NCI-H748 (cell line): ENCODE results near the gene MMADHC.

ENCODE experiments used
- DNase-seq: peaks from one replicate; lab custom pipeline; 2025; ENCODE audit not compliant: unreplicated experiment; lab: John Stamatoyannopoulos, UW

The MMADHC gene

DNA sequence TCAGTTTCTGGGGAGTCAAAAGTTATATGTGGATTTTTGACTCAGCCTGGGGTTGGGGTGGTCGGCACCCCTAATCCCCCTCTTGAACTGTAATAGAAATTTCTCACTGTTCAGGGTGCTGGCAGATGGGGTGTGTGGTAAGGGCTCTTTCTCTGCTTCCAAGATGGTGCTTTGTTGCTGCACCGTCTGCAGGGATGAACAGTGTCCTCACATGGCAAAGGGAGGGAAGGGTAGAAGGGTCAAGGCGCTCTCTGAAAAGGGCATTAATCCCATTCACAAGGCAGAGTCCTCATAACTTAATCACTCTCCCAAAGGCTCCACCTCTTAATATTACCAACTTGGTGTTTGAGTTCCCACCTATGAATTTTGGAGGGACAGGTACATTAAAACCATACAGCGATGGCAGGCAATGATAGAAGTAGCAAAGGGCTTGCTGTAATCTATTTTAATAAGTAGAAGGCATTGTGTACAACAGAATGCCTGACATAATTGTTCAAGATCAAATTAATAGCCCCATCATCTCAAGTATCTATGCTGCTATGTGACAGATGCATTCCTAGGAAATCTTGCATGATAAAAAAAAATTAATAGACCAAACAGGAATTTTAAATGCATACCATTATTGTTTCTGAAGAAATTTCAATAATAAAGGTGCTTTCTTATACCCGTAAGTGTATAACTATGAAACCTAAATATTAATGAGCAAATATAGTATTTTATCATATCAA is 28.1 kb downstream of the MMADHC start:
- peak; percentile 35 for DNase-seq

GRCh38 chr2:149556452-149556851 is 31.1 kb downstream of the MMADHC start:
- DNase-seq, result no peak

DNA sequence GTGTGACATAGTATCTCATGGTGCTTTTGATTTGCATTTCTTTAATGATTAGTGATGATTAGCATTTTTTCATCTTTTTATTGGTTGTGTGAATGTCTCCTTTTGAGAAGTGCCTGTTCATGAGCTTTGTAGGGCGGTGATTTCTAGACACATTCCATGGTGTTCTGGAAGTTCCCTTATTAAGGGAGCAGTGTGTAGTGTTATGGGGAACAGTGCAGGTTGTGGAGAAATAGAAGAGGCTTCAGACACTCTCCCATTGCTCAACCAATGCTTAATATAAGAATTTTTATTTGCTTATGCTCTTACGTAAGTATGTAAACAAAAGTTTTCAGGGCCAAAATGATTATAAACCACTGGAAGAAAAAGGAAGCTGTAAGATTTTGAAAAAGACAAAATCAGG is 34.7 kb downstream of the MMADHC start:
- DNase-seq, result no peak

DNA sequence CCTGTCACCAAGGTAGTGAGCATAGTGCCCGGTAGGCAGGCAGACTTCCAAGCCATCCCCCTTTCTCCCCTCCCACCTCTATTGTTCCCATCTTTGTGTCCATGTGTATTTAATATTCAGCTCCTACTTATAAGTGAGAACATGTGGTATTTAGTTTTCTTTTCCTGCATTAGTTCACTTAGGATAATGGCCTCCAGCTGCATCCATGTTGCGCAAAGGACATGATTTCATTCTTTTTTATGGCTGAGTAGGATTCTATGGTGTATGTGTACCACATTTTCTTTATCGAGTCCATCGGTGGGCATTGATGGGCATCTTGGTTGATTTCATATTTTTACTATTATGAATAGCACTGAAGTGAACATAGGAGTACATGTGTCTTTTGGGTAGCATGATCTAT is 35.3 kb downstream of the MMADHC start:
- DNase-seq, result no peak

GRCh38 chr2:149544692-149545091 is 42.9 kb downstream of the MMADHC start:
- no peak for DNase-seq

GRCh38 chr2:149543845-149544244 is 43.7 kb downstream of the MMADHC start:
- no peak for DNase-seq

- no peak for DNase-seq
Observed at GRCh38 chr2:149540138-149540537, 47.4 kb downstream of the MMADHC start.

GRCh38 chr2:149538138-149538833 is 49.3 kb downstream of the MMADHC start:
- no peak for DNase-seq

DNA sequence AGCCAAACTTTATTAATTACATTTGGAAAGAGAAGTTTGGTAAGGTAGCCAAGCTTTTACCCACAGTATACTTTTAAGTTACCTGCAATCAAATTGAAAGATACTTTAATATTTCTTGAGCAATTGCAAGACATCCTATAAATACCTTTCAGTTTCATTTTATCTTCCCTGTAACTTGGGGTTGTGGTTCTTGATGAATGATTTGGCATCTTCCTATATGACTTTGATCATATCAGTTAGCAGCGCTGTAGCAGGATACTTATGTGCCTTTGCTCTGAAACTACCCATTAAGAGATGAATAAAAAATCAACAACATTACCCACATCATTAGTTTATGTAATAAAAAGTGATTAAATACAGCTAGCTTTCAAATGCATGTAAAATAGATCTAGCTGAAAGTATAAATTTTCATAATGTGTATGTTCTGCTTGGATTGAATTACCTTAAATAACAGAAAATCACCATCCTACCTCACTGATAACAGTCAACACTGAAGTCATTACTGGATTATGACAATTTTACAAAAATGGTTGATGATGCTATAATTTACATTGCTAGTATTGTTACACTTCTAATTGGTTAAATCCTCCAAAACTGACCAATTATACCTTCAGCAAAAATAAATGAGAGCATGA is 50.4 kb downstream of the MMADHC start:
- no peak for DNase-seq

- DNase-seq, result no peak
Observed at GRCh38 chr2:149536649-149537048, 50.9 kb downstream of the MMADHC start.

DNA sequence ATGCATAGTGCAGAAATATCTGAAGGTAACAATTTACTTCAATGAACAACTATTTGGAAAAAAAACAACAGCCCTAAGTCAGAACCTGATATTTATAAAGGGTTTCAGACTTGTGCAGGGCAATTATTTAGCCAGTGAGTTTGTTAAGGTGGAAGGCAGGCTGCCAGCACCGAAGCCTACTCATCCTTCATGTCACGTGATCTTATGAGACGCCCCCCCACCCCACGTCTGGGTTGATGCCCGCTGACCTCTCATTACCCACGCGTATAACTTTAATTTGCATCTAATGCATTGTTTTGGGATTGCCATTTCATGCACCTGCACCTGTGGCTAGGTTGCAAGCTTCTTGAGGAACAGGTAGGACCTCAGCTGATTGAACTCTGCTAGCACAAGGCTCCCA is 52.9 kb downstream of the MMADHC start:
- DNase-seq, result no peak

DNA sequence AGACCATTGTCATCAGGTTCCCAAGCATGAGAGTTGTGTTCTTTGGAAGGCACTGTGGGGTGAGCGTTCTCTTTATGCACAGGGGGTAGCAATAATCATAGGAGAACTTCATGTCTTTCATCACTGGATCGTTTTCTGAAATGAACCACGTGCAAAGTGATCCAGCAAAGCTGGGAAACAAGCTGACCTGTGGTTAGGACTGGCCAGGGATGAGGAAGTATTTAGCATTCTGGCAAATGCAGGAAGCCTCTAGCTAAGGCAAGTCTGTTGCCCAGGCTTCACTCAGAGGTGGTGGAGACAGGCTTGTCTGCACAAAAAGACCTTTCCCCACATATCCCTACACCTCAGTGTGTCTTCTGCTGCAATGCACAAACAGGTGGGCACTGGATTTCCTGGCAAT is 58.6 kb downstream of the MMADHC start:
- DNase-seq, result no peak

- DNase-seq, result no peak
Observed at GRCh38 chr2:149527998-149528755, 59.4 kb downstream of the MMADHC start.

DNA sequence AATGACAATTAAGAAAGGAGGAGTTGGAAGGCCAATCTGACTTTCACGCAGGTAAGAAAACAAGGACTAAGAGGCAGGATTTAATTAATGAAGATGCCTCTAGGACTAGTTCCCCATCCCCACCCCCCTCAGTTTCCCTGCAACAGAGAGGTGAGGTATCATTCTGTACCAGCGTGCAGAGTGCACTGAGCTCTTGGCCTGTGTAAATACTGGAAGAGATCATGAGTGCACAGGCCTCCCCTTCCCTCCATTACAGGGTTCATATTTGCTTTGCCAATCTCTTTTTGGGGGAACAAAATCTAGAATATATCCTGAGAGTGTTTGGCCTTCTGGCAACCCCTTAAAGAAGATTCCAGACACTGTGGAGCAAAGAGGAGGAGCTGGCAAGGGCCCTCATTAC is 60.9 kb downstream of the MMADHC start:
- no peak for DNase-seq

GRCh38 chr2:149525323-149525722 is 62.3 kb downstream of the MMADHC start:
- DNase-seq, result no peak
